CD8-positive, alpha-beta memory T cell (primary cell): ENCODE data around the gene SFTPB. TPM values are rescaled to one million over a fixed set of nuclear protein-coding genes. Genes with fewer than 3 reads are reported as not detected.

Experiments used
- CTCF ChIA-PET: fragments of 350-600 bp; sonication (Branson Sonifier 250); formaldehyde crosslinking; loops from one replicate; lab custom pipeline; 2021; ENCODE audit warnings: antibody characterized with exemption; lab: Charles Lee
- POLR2A ChIA-PET: fragments of 350-600 bp; sonication (Branson Sonifier 250); formaldehyde crosslinking; loops from one replicate; lab custom pipeline; 2021; ENCODE audit warnings: antibody characterized with exemption; lab: Charles Lee
- DNase-seq, 5 donors: peaks; one replicate each; pipeline versions ENCODE4 v3.0.0 to v3.0.0-alpha.2; 2020 to 2022; ENCODE audit warnings: mixed read lengths in 1 of 5
- H3K27ac ChIP-seq: one replicate; pipeline ENCODE4 v1.7.0; 2013; ENCODE audit warnings: low read depth, mild to moderate bottlenecking, low read length, moderate library complexity
- H3K27me3 ChIP-seq: 2 replicates; pipeline ENCODE4 v1.7.0; 2013; ENCODE audit warnings: low read length, mild to moderate bottlenecking; ENCODE audit not compliant: insufficient read depth, poor library complexity, severe bottlenecking
- H3K36me3 ChIP-seq: 2 replicates; pipeline ENCODE4 v1.7.0; 2013; ENCODE audit warnings: mild to moderate bottlenecking, low read length, moderate library complexity; ENCODE audit not compliant: insufficient read depth
- H3K4me1 ChIP-seq: 2 replicates; pipeline ENCODE4 v1.7.0; 2013; ENCODE audit warnings: mild to moderate bottlenecking, low read length, moderate library complexity; ENCODE audit not compliant: insufficient read depth
- H3K4me3 ChIP-seq: 2 replicates; pipeline ENCODE4 v1.7.0; 2013; ENCODE audit warnings: mild to moderate bottlenecking, low read length
- H3K9me3 ChIP-seq: 2 replicates; pipeline ENCODE4 v1.7.0; 2013; ENCODE audit warnings: mild to moderate bottlenecking, low read length
- H3K27ac Mint-ChIP-seq, 8 donors: one replicate each; pipeline ENCODE4 v1.8.0; 2020 to 2021; ENCODE audit warnings: mixed read lengths in 8 of 8, mild to moderate bottlenecking in 6 of 8, inconsistent platforms in 3 of 8, moderate library complexity in 3 of 8
- H3K27me3 Mint-ChIP-seq, 2 donors: one replicate each; pipeline ENCODE4 v1.8.0; 2020 to 2021; ENCODE audit warnings: mixed read lengths in 2 of 2, mild to moderate bottlenecking in 1 of 2, moderate library complexity in 1 of 2
- H3K36me3 Mint-ChIP-seq, 3 donors: one replicate each; pipeline ENCODE4 v1.8.0; 2020 to 2021; ENCODE audit warnings: mixed read lengths in 3 of 3, inconsistent platforms in 1 of 3, mild to moderate bottlenecking in 1 of 3
- H3K4me1 Mint-ChIP-seq, 3 donors: one replicate each; pipeline ENCODE4 v1.8.0; 2020 to 2021; ENCODE audit warnings: mixed read lengths in 3 of 3, inconsistent platforms in 1 of 3, mild to moderate bottlenecking in 1 of 3
- H3K4me3 Mint-ChIP-seq, 7 donors: one replicate each; pipeline ENCODE4 v1.8.0; 2020 to 2021; ENCODE audit warnings: mixed read lengths in 7 of 7, mild to moderate bottlenecking in 6 of 7, moderate library complexity in 4 of 7, inconsistent platforms in 2 of 7
- H3K9me3 Mint-ChIP-seq, 5 donors: one replicate each; pipeline ENCODE4 v1.8.0; 2020 to 2022; ENCODE audit warnings: mixed read lengths in 5 of 5, mild to moderate bottlenecking in 3 of 5, moderate library complexity in 2 of 5, inconsistent platforms in 1 of 5
- polyA plus RNA-seq: library from polyadenylated mRNA; unstranded; fragments of 300-500 nt; fragmentation: Illumina TruSeq; gene quantifications from one replicate; pipeline ENCODE4 v1.2.3, GENCODE V29; 2021
- total RNA-seq, 2 experiments: library from RNA; stranded (reverse); gene quantifications; one replicate each; pipeline ENCODE4 v1.2.3, GENCODE V29; 2021

SFTPB gene
- total and polyA plus RNA-seq, 3 experiments from 2014 or later = not detected

GRCh38 chr2:85706063-85706462 lies 38.1 kb upstream of the SFTPB start:
- ChIA-PET CTCF (interaction anchor here (1.9 to 4.0 kb wide), 4 partner anchors 8 to 69 kb away, joined by 5 to 30 read pairs (median 10); no protein-coding TSS in a partner anchor), POLR2A (interaction anchor here (0.6 kb wide), 1 partner anchor 20 kb away, joined by 3 read pairs; no protein-coding TSS in a partner anchor)
- Mint-ChIP-seq H3K4me1 (peaks cover 21 to 52% (median 28%) of the 10 kb centered on the region in 3 donors), H3K27me3 (peaks cover 7 to 21% of the 10 kb centered on the region in 2 donors), H3K27ac (peak overlapping the region in 4 of 8 donors; percentile 12 to 91 (median 68)), H3K9me3 (no peaks in the 10 kb centered on the region), H3K36me3 (no peaks in the 10 kb centered on the region), H3K4me3 (peak overlapping the region in 1 of 7 donors; percentile 12)
- H3K4me1 ChIP-seq = peaks cover 7% of the 10 kb centered on the region
- H3K27ac ChIP-seq = no peak overlapping the region
- H3K36me3 ChIP-seq = no peaks in the 10 kb centered on the region
- H3K4me3 ChIP-seq = no peak overlapping the region
- no peaks in the 10 kb centered on the region for H3K27me3 ChIP-seq
- DNase-seq = no peak
- H3K9me3 ChIP-seq = no peaks in the 10 kb centered on the region

GRCh38 chr2:85705680-85706039 lies 37.7 kb upstream of the SFTPB start:
- Mint-ChIP-seq H3K4me1 (peaks cover 21 to 52% (median 28%) of the 10 kb centered on the region in 3 donors), H3K27ac (peak overlapping the region in 5 of 8 donors; percentile 36 to 93 (median 59)), H3K36me3 (no peaks in the 10 kb centered on the region), H3K4me3 (peak overlapping the region in 2 of 7 donors; percentile 24 to 68), H3K27me3 (peaks cover 6 to 21% of the 10 kb centered on the region in 2 donors), H3K9me3 (no peaks in the 10 kb centered on the region)
- H3K4me1 ChIP-seq = peaks cover 7% of the 10 kb centered on the region
- H3K36me3 ChIP-seq = no peaks in the 10 kb centered on the region
- no peak for DNase-seq
- no peaks in the 10 kb centered on the region for H3K27me3 ChIP-seq
- no peak overlapping the region for H3K4me3 ChIP-seq
- no peaks in the 10 kb centered on the region for H3K9me3 ChIP-seq
- ChIA-PET POLR2A (interaction anchor here (0.6 kb wide), 1 partner anchor 20 kb away, joined by 3 read pairs; no protein-coding TSS in a partner anchor), CTCF (interaction anchor here (1.9 to 4.0 kb wide), 3 partner anchors 23 to 69 kb away, joined by 5 to 30 read pairs (median 7); no protein-coding TSS in a partner anchor)
- no peak overlapping the region for H3K27ac ChIP-seq

GRCh38 chr2:85704800-85705679 lies 37.0 kb upstream of the SFTPB start:
- DNase-seq = peak in 2 of 5 donors; percentile 12 to 47
- H3K9me3 Mint-ChIP-seq = no peaks in the 10 kb centered on the region
- peak overlapping the region; percentile 11 to 93 (median 66) for H3K27ac Mint-ChIP-seq
- H3K36me3 Mint-ChIP-seq = no peaks in the 10 kb centered on the region
- CTCF ChIA-PET = interaction anchor here (1.9 to 4.0 kb wide), 3 partner anchors 24 to 68 kb away, joined by 5 to 30 read pairs (median 7); no protein-coding TSS in a partner anchor
- Histone ChIP-seq H3K36me3 (no peaks in the 10 kb centered on the region), H3K9me3 (no peaks in the 10 kb centered on the region), H3K27me3 (no peaks in the 10 kb centered on the region), H3K4me3 (no peak overlapping the region), H3K4me1 (peaks cover 7% of the 10 kb centered on the region), H3K27ac (no peak overlapping the region)
- POLR2A ChIA-PET = no interaction called here
- H3K4me3 Mint-ChIP-seq = peak overlapping the region in 6 of 7 donors; percentile 1 to 74 (median 28)
- peaks cover 4 to 21% of the 10 kb centered on the region in 2 donors for H3K27me3 Mint-ChIP-seq
- peaks cover 21 to 52% (median 28%) of the 10 kb centered on the region in 3 donors for H3K4me1 Mint-ChIP-seq

GRCh38 chr2:85704038-85704437 lies 36.0 kb upstream of the SFTPB start:
- no peaks in the 10 kb centered on the region for H3K36me3 Mint-ChIP-seq
- H3K4me3 Mint-ChIP-seq = peak overlapping the region in 2 of 7 donors; percentile 8 to 52
- Histone ChIP-seq H3K4me3 (no peak overlapping the region), H3K27ac (no peak overlapping the region), H3K36me3 (no peaks in the 10 kb centered on the region), H3K27me3 (no peaks in the 10 kb centered on the region), H3K9me3 (no peaks in the 10 kb centered on the region), H3K4me1 (peaks cover 7% of the 10 kb centered on the region)
- DNase-seq = no peak
- no peaks in the 10 kb centered on the region for H3K9me3 Mint-ChIP-seq
- H3K27ac Mint-ChIP-seq = peak overlapping the region in 4 of 8 donors; percentile 10 to 90 (median 58)
- peaks cover 1 to 21% of the 10 kb centered on the region in 2 donors for H3K27me3 Mint-ChIP-seq
- peaks cover 21 to 52% (median 28%) of the 10 kb centered on the region in 3 donors for H3K4me1 Mint-ChIP-seq
- ChIA-PET CTCF (interaction anchor here (0.7 to 2.1 kb wide), 2 partner anchors 25 to 423 kb away, joined by 3 to 5 read pairs; no protein-coding TSS in a partner anchor), POLR2A (no interaction called here)

GRCh38 chr2:85703329-85703728 lies 35.3 kb upstream of the SFTPB start:
- DNase-seq = no peak
- ChIA-PET POLR2A (no interaction called here), CTCF (no interaction called here)
- Histone ChIP-seq H3K9me3 (no peaks in the 10 kb centered on the region), H3K36me3 (no peaks in the 10 kb centered on the region), H3K27ac (no peak overlapping the region), H3K4me3 (no peak overlapping the region), H3K4me1 (peaks cover 7% of the 10 kb centered on the region), H3K27me3 (no peaks in the 10 kb centered on the region)
- Mint-ChIP-seq H3K4me3 (no peak overlapping the region), H3K4me1 (peaks cover 21 to 52% (median 28%) of the 10 kb centered on the region in 3 donors), H3K27ac (peak overlapping the region in 3 of 8 donors; percentile 48 to 79 (median 72)), H3K9me3 (no peaks in the 10 kb centered on the region), H3K36me3 (no peaks in the 10 kb centered on the region), H3K27me3 (peaks cover 1 to 18% of the 10 kb centered on the region in 2 donors)

- Histone ChIP-seq H3K4me1 (peaks cover 7% of the 10 kb centered on the region), H3K36me3 (no peaks in the 10 kb centered on the region), H3K4me3 (no peak overlapping the region), H3K27me3 (no peaks in the 10 kb centered on the region), H3K27ac (no peak overlapping the region), H3K9me3 (no peaks in the 10 kb centered on the region)
- POLR2A ChIA-PET = no interaction called here
- Mint-ChIP-seq H3K9me3 (no peaks in the 10 kb centered on the region), H3K4me1 (peaks cover 21 to 52% (median 28%) of the 10 kb centered on the region in 3 donors), H3K27me3 (peaks cover 1 to 14% of the 10 kb centered on the region in 2 donors), H3K36me3 (no peaks in the 10 kb centered on the region), H3K27ac (peak overlapping the region in 6 of 8 donors; percentile 33 to 92 (median 77)), H3K4me3 (no peak overlapping the region)
- DNase-seq = no peak
- CTCF ChIA-PET = no interaction called here
These were observed 34.8 kb upstream of the SFTPB start for GRCh38 chr2:85702800-85703199.

GRCh38 chr2:85702172-85702571 lies 34.2 kb upstream of the SFTPB start:
- ChIA-PET POLR2A (no interaction called here), CTCF (no interaction called here)
- Histone ChIP-seq H3K4me1 (peaks cover 7% of the 10 kb centered on the region), H3K36me3 (no peaks in the 10 kb centered on the region), H3K27ac (no peak overlapping the region), H3K9me3 (no peaks in the 10 kb centered on the region), H3K27me3 (no peaks in the 10 kb centered on the region), H3K4me3 (no peak overlapping the region)
- DNase-seq = no peak
- Mint-ChIP-seq H3K27ac (peak overlapping the region in 3 of 8 donors; percentile 33 to 92 (median 75)), H3K4me3 (no peak overlapping the region), H3K27me3 (peaks cover 1 to 11% of the 10 kb centered on the region in 2 donors), H3K36me3 (no peaks in the 10 kb centered on the region), H3K4me1 (peaks cover 19 to 49% (median 25%) of the 10 kb centered on the region in 3 donors), H3K9me3 (no peaks in the 10 kb centered on the region)
